Neuron (in vitro differentiated cells): ENCODE data around the gene TMEM185B.
"Not testable (repeated sequence)": the region's sequence is repeated elsewhere in the genome, so short reads cannot be mapped to it uniquely, and the experiment has no call there.

Experiments used
- H2AFZ ChIP-seq: one replicate; pipeline ENCODE4 v1.6.1; 2013; ENCODE audit warnings: low read depth, mild to moderate bottlenecking, inconsistent platforms, low read length, moderate library complexity
- H3K27me3 ChIP-seq: one replicate; pipeline ENCODE4 v1.6.1; 2013; ENCODE audit warnings: low read length; ENCODE audit not compliant: insufficient read depth
- H3K36me3 ChIP-seq: one replicate; pipeline ENCODE4 v1.6.1; 2013; ENCODE audit warnings: low read length; ENCODE audit not compliant: insufficient read depth
- H3K4me1 ChIP-seq: one replicate; pipeline ENCODE4 v1.6.1; 2013; ENCODE audit warnings: low read length; ENCODE audit not compliant: insufficient read depth
- H3K4me3 ChIP-seq: 2 replicates; pipeline ENCODE4 v1.5.1; 2013; ENCODE audit warnings: mild to moderate bottlenecking, low read length, moderate library complexity
- H3K9me3 ChIP-seq: one replicate; pipeline ENCODE4 v1.6.1; 2013; ENCODE audit warnings: low read length

TMEM185B gene

GRCh38 chr2:120235158-120235557 is 12.0 kb upstream of the TMEM185B start:
- not testable (repeated sequence) for H2AFZ ChIP-seq, H3K9me3 ChIP-seq, H3K36me3 ChIP-seq, H3K4me1 ChIP-seq, H3K4me3 ChIP-seq, H3K27me3 ChIP-seq

- Histone ChIP-seq H3K9me3 (no peaks in the 10 kb centered on the region), H3K36me3 (no peaks in the 10 kb centered on the region), H2AFZ (no peak overlapping the region)
Observed at GRCh38 chr2:120233292-120233691, 10.1 kb upstream of the TMEM185B start.

DNA sequence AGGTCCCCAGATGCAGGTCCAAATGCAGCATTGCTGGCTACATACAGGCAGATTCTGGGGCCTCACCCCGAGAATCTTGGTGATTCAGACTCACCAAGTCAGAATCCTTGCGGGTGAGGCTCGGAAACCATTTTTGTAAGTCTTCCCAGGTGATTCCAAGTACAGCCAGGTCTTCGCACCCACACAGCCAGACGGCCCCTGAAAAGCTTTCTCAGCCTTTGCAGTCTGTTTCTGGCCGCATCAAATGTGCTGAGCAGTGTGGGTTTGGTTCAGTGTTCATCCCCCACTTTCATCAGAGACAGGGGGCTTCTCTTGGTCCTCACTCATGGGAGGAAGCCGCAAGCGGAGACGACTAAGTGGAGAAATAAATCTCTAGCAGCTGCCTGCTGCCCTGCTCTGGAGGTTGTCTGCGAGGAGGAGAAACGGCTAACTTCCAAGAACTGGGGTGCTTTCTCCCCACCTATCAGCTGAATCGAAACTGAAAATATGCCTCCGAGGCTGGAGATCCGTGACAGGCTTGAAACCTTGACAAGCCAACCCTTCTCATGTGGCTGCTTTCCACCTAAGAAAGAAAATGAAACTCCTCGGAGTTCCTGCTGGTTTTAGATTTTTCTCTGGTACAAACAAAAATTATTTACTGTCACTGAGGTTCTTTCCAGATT is 8.9 kb upstream of the TMEM185B start:
- no peak overlapping the region for H3K4me3 ChIP-seq
- no peaks in the 10 kb centered on the region for H3K4me1 ChIP-seq
- H3K36me3 ChIP-seq, result no peaks in the 10 kb centered on the region
- H3K27me3 ChIP-seq, result peaks cover 22% of the 10 kb centered on the region
- no peak overlapping the region for H2AFZ ChIP-seq
- H3K9me3 ChIP-seq, result no peaks in the 10 kb centered on the region

More at GRCh38 chr2:120233292-120233691, 10.1 kb upstream of the TMEM185B start:
- Histone ChIP-seq H3K4me1 (peaks cover 4% of the 10 kb centered on the region), H3K4me3 (no peak overlapping the region), H3K27me3 (peaks cover 11% of the 10 kb centered on the region)

GRCh38 chr2:120231564-120231973 is 8.4 kb upstream of the TMEM185B start:
- no peaks in the 10 kb centered on the region for H3K4me1 ChIP-seq
- H3K4me3 ChIP-seq, result no peak overlapping the region

DNA sequence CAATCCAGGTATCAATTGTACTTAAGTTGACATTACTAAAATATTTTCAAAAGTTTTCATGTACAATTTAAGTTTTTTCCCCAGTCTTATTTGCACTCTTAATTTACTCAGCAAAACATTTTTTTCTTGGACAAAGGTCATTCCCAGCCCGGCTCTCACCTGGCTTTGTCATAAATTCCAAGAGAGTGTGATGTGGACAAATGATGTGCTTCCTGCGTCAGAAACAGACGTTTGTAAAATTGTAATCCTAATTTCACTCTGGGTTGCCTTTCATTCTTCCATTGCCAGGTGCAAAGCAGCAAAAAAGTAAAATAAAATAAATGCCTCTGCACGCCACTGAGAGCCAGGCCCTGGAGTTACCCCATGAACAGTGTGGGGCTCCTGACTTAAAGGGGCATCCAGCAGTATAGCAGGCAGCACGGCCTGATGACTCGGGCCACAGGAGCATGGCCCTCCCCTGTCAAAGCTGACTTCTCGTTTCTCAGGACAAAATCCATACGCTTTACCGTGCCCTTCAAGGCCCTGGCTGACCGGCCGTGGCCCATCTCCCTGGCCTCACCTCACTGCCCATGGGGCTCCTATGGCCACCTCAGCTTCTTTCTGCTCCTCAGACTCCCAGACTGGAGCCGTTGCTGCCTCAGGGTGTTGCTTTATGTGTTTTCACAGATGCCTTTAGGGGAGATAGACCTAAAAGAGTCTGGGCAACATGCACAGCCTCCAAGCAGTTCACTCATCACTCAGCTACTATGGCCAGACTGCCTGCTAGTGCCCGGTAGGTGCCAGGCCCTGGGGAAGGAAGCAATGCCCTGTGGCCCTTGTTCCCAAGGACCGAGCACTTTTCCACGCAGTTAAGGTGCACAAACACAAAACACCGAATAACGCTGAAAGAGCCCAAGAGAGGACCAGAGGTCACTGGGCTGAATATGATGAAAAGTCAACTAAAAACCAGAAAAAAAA is 7.6 kb upstream of the TMEM185B start:
- Histone ChIP-seq H3K4me1 (no peaks in the 10 kb centered on the region), H3K36me3 (no peaks in the 10 kb centered on the region), H3K27me3 (peaks cover 32% of the 10 kb centered on the region), H2AFZ (no peak overlapping the region), H3K9me3 (no peaks in the 10 kb centered on the region), H3K4me3 (no peak overlapping the region)

More at GRCh38 chr2:120231564-120231973, 8.4 kb upstream of the TMEM185B start:
- no peaks in the 10 kb centered on the region for H3K9me3 ChIP-seq
- no peak overlapping the region for H2AFZ ChIP-seq
- peaks cover 27% of the 10 kb centered on the region for H3K27me3 ChIP-seq
- H3K36me3 ChIP-seq, result no peaks in the 10 kb centered on the region

DNA sequence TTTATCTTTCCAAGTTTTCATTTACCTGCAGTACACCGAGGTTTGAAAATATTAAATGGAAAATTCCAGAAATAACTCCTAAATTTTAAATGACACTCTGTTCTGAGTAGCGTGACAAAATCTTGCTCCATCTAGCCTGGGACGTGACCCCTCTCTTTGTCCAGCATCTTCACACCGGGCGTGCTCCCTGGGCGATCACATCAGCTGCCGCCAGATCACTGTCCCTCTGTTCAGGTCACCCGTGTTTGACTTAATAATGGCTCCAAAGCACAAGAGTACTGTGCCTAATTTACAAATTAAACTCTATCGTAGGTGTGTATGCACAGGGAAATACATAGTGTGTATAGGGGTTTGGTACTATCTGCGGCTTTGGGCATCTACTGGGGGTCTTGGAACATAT is 6.1 kb upstream of the TMEM185B start:
- Histone ChIP-seq H3K9me3 (no peaks in the 10 kb centered on the region), H3K4me3 (no peak overlapping the region), H3K4me1 (no peaks in the 10 kb centered on the region), H2AFZ (no peak overlapping the region), H3K27me3 (peaks cover 45% of the 10 kb centered on the region), H3K36me3 (no peaks in the 10 kb centered on the region)

GRCh38 chr2:120228503-120228902 is 5.3 kb upstream of the TMEM185B start:
- Histone ChIP-seq H3K4me3 (no peak overlapping the region), H3K4me1 (peaks cover 3% of the 10 kb centered on the region), H2AFZ (no peak overlapping the region), H3K9me3 (no peaks in the 10 kb centered on the region), H3K36me3 (no peaks in the 10 kb centered on the region), H3K27me3 (peaks cover 51% of the 10 kb centered on the region)

- no peak overlapping the region for H3K4me3 ChIP-seq
- H3K4me1 ChIP-seq, result peaks cover 3% of the 10 kb centered on the region
- H3K36me3 ChIP-seq, result peaks cover 2% of the 10 kb centered on the region
- peaks cover 4% of the 10 kb centered on the region for H3K9me3 ChIP-seq
- H2AFZ ChIP-seq, result no peak overlapping the region
- H3K27me3 ChIP-seq, result peaks cover 51% of the 10 kb centered on the region
Observed at GRCh38 chr2:120227111-120227991, 4.2 kb upstream of the TMEM185B start.

GRCh38 chr2:120226316-120226715 is 3.1 kb upstream of the TMEM185B start:
- Histone ChIP-seq H3K27me3 (peaks cover 51% of the 10 kb centered on the region), H3K36me3 (peaks cover 5% of the 10 kb centered on the region), H3K4me1 (peaks cover 3% of the 10 kb centered on the region), H2AFZ (no peak overlapping the region), H3K9me3 (peaks cover 8% of the 10 kb centered on the region), H3K4me3 (no peak overlapping the region)

DNA sequence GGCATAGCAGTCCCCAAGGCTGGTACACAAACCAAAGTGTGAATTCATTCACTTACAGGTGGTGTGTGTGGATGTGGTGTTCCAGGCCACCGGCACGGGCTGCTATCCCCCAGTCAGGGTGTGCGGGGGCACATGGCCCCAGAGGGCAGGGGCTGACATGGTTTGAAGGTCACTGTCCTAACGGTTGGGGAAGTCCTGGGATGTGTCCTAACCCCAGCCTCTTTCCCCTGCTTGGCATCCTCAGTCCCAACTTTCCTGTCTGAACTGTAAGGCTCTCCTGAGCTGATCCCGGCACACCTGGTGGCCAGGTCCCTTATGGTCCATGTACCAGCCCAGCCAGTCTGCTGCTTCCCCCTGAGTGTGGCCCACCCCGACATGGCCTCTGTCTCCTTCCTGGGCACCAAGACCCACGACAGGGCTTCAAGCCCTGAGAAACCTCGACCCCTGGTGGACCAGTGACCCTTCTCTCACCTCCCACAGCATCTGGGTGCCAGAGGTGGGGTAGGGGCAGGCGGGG is 2.4 kb upstream of the TMEM185B start:
- peaks cover 8% of the 10 kb centered on the region for H3K9me3 ChIP-seq
- peaks cover 3% of the 10 kb centered on the region for H3K4me1 ChIP-seq
- peaks cover 44% of the 10 kb centered on the region for H3K27me3 ChIP-seq
- H3K4me3 ChIP-seq, result no peak overlapping the region
- H2AFZ ChIP-seq, result no peak overlapping the region
- peaks cover 5% of the 10 kb centered on the region for H3K36me3 ChIP-seq

GRCh38 chr2:120224735-120225548 is 1.7 kb upstream of the TMEM185B start:
- Histone ChIP-seq H3K4me3 (no peak overlapping the region), H3K4me1 (peaks cover 3% of the 10 kb centered on the region), H3K36me3 (peaks cover 5% of the 10 kb centered on the region), H3K27me3 (peaks cover 43% of the 10 kb centered on the region), H3K9me3 (peaks cover 8% of the 10 kb centered on the region), H2AFZ (no peak overlapping the region)

- H3K36me3 ChIP-seq, result peaks cover 7% of the 10 kb centered on the region
- H3K4me1 ChIP-seq, result peaks cover 3% of the 10 kb centered on the region
- H3K4me3 ChIP-seq, result peak overlapping the region; percentile 58
- H2AFZ ChIP-seq, result no peak overlapping the region
- H3K9me3 ChIP-seq, result peaks cover 8% of the 10 kb centered on the region
- peaks cover 43% of the 10 kb centered on the region for H3K27me3 ChIP-seq
Observed at GRCh38 chr2:120224256-120224655, 1.1 kb upstream of the TMEM185B start.
